H1 (cell line): ENCODE measurements around the gene HIVEP3.

Experiments used
- ATF3 ChIP-seq: IDR thresholded peaks from 2 replicates; pipeline ENCODE4 v1.6.1; 2011; ENCODE audit warnings: low read depth, mild to moderate bottlenecking, low read length; ENCODE audit not compliant: insufficient read depth
- CBX8 ChIP-seq: fragments of 300-800, 300-1000 bp; sonication (generic); IDR thresholded peaks from 2 replicates; pipeline ENCODE4 v1.7.1; 2016; ENCODE audit warnings: low read depth, low read length, borderline replicate concordance
- CTCF ChIP-seq, 3 experiments: IDR thresholded peaks; 1 replicate in 2 of 3; 2 replicates in 1 of 3; pipeline versions ENCODE4 v1.5.1 to v1.6.1; 2011; ENCODE audit warnings: low read length in 3 of 3, mild to moderate bottlenecking in 3 of 3, inconsistent platforms in 2 of 3, low read depth in 1 of 3, moderate library complexity in 1 of 3; ENCODE audit not compliant: insufficient read depth in 1 of 3; ENCODE audit errors: control extremely low read depth in 1 of 3
- MAX ChIP-seq: IDR thresholded peaks from 2 replicates; pipeline ENCODE4 v1.6.1; 2012; ENCODE audit warnings: inconsistent platforms
- POLR2A ChIP-seq, 2 experiments: IDR thresholded peaks; 1 replicate in 1 of 2; 2 replicates in 1 of 2; pipeline ENCODE4 v1.6.1; 2011; ENCODE audit warnings: low read depth in 2 of 2, low read length in 2 of 2, mild to moderate bottlenecking in 2 of 2; ENCODE audit errors: control extremely low read depth in 1 of 2
- POLR2AphosphoS5 ChIP-seq: IDR thresholded peaks from 2 replicates; pipeline ENCODE4 v1.6.1; 2011; ENCODE audit warnings: low read depth, low read length
- SP2 ChIP-seq: IDR thresholded peaks from 2 replicates; pipeline ENCODE4 v1.6.1; 2012; ENCODE audit warnings: mild to moderate bottlenecking, low read length, inconsistent platforms
- SRF ChIP-seq: IDR thresholded peaks from 2 replicates; pipeline ENCODE4 v1.6.1; 2011; ENCODE audit warnings: mild to moderate bottlenecking, low read depth, low read length, moderate library complexity
- TAF1 ChIP-seq: IDR thresholded peaks from 2 replicates; pipeline ENCODE4 v1.6.1; 2011; ENCODE audit warnings: mild to moderate bottlenecking, low read depth, low read length
- ZNF274 ChIP-seq: IDR thresholded peaks from 2 replicates; pipeline ENCODE4 v1.7.0; 2012; ENCODE audit warnings: low read length, borderline replicate concordance; ENCODE audit errors: extremely low read depth

- no peak for TF ChIP-seq CTCF (IDR thresholded peaks at IDR 0.05; ENCODE audit: control extremely low read depth in 1 of 3, insufficient read depth in 1 of 3, low read depth in 1 of 3, low read length in 3 of 3)
- TF ChIP-seq TAF1: no peak
- no peak for TF ChIP-seq POLR2A (IDR thresholded peaks at IDR 0.05; ENCODE audit: control extremely low read depth in 1 of 2, low read depth in 2 of 2, low read length in 2 of 2)
- no peak for TF ChIP-seq SP2
- no peak for TF ChIP-seq ZNF274
- TF ChIP-seq SRF: no peak
- no peak for TF ChIP-seq ATF3
- no peak for TF ChIP-seq MAX
- no peak for TF ChIP-seq CBX8
- TF ChIP-seq POLR2AphosphoS5: no peak
Measured at GRCh38 chr1:41632781-41633575, 285.7 kb downstream of the HIVEP3 start.
